ENCODE results near the gene NPIPB2.

The NPIPB2 gene

DNA sequence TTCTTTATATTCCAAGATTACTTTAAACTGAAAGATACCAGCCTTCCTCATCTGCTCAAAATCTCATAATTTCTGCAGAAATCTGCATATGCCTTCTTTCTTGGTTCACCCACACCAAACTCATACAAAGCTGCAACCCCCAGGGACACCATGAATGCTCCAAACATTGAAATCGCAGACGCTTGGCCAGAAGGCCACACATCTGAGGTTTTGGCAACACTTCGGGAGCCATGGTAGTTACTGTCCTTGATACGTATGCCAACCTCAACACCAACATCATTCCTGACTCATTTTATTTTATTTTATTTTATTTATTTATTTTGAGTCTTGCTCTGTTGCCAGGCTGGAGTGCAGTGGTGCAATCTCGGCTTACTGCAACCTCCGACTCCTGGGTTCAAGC is 37.9 kb downstream of the NPIPB2 start:
- no peak for DNase-seq (ENCODE audit: low read depth in 2 of 2)

DNA sequence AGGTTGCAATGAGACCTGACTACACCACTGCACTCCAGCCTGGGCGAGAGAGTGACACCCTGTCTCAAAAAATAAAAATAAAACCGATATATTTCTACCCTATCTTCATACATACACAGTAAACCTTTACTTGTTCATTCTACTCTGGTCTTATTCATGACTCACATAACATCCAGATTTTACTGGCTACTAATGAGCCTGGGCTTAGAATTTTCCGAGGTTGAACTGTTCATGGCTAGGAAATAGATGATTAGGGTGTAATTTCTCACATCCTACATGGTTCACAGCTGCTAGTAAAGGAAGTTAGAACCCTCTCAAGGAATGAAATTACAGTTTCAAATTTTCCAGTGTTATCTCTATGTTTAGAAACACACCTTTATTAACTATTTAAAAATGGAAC is 40.8 kb downstream of the NPIPB2 start:
- no peak for DNase-seq (ENCODE audit: low read depth in 2 of 2)

DNA sequence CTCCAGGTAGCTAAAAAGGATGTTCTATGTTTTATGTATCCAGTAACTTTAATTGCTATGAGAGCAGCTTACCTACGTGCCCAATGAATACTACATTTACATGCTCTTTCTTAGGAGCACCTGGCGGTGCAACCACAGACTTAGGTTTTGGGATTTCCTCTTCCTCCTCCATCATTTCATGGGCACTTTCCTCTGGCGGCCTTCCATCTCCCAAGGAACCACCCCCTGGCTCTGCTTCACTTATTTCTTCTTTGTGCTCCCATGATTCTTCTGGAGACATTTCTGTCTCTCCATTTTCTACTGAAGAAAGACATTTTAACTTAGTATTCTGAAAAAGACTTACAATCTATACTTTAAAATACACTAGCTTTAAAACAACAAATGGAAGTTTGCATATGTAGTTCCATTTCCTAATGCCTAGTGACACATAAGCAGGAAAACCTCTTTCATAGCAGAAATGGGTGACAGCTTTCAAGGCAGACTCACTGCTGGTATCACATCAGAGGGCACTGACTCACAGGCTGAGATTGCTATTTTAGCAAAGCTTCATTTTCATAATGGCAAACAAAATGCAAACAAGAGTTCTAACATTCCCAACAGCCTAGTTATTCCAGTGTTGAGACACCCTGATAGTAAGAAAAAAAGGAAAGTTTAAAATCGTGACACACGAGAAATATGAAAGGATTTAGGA is 45.2 kb downstream of the NPIPB2 start:
- no peak for DNase-seq (ENCODE audit: low read depth in 2 of 2)

DNA sequence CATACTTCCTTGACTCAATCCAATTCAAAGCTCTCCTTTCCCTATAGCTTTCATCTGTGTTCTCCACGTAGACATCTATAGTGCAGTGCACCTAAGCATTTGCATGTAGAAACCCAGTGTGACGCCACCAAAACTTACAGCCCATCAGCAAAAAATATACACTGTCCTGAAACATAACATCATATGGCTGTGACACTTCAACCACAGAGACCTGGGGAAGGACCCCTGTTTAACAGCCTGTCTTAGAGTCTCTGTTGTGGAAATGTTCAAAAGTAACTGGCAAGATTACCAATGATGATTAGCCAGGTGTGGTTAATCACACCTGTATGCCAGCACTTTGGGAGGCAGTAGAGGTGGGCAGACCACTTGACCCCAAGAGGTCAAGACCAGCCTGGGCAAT is 48.3 kb downstream of the NPIPB2 start:
- DNase-seq (ENCODE audit: low read depth in 2 of 2), result no peak

GRCh38 chr16:11892761-11893160 is 49.1 kb downstream of the NPIPB2 start:
- no peak for DNase-seq (ENCODE audit: low read depth in 2 of 2)

GRCh38 chr16:11890231-11890965 is 51.4 kb downstream of the NPIPB2 start:
- DNase-seq (ENCODE audit: low read depth in 2 of 2), result no peak

- DNase-seq (ENCODE audit: low read depth in 2 of 2), result no peak
Measured at GRCh38 chr16:11886881-11887280, 55.0 kb downstream of the NPIPB2 start.

DNA sequence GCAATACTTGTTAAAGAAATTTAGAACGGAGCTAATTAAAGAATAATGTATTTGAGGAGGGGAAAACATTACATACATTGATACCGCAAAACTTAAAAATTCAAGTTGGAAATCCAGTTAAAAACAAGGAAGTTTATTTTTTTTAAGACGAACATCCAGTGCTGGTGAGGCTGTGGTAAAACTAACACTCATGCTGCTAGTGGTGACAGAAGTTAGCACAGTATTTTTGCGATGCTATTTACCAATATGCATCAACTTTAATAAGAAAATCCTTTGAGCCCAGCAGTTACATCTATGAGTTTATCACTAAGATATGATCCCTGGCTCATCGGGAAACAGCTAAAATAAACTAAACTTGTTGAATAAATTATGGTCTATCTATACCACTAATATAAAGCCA is 57.8 kb downstream of the NPIPB2 start:
- no peak for DNase-seq (ENCODE audit: low read depth in 2 of 2)

GRCh38 chr16:11880007-11880406 is 61.8 kb downstream of the NPIPB2 start:
- no peak for DNase-seq (ENCODE audit: low read depth in 2 of 2)

- DNase-seq (ENCODE audit: low read depth in 2 of 2), result no peak
Measured at GRCh38 chr16:11877374-11877773, 64.5 kb downstream of the NPIPB2 start.
